AG04449 (cell line): ENCODE measurements around the gene TMOD3.

Experiments used
- CTCF ChIA-PET: fragments of 350-600 bp; formaldehyde crosslinking; extraction: SDS; loops from one replicate; lab custom pipeline; 2021; ENCODE audit warnings: antibody characterized with exemption; lab: Yijun Ruan, JAX
- POLR2A ChIA-PET: fragments of 400-600, 350-600 bp; formaldehyde crosslinking; extraction: SDS; loops from one replicate; lab custom pipeline; 2020; ENCODE audit warnings: antibody characterized with exemption, inconsistent platforms; lab: Yijun Ruan, JAX
- DNase-seq: peaks from one replicate; pipeline ENCODE4 v3.0.0-alpha.2; 2010; ENCODE audit warnings: low read depth, low spot score
- H3K4me3 ChIP-seq: 2 replicates; pipeline ENCODE4 v1.5.1; 2011; ENCODE audit warnings: low read depth, mild to moderate bottlenecking, control low read depth, low read length
- TF ChIP-seq, protein P1 (sequence below): IDR thresholded peaks from one replicate; pipeline ENCODE4 v1.5.1; 2011; ENCODE audit warnings: mild to moderate bottlenecking, moderate library complexity, low read length, control low read depth, inconsistent platforms; ENCODE audit not compliant: insufficient read depth; ENCODE audit errors: missing control alignments

TMOD3 gene

DNA sequence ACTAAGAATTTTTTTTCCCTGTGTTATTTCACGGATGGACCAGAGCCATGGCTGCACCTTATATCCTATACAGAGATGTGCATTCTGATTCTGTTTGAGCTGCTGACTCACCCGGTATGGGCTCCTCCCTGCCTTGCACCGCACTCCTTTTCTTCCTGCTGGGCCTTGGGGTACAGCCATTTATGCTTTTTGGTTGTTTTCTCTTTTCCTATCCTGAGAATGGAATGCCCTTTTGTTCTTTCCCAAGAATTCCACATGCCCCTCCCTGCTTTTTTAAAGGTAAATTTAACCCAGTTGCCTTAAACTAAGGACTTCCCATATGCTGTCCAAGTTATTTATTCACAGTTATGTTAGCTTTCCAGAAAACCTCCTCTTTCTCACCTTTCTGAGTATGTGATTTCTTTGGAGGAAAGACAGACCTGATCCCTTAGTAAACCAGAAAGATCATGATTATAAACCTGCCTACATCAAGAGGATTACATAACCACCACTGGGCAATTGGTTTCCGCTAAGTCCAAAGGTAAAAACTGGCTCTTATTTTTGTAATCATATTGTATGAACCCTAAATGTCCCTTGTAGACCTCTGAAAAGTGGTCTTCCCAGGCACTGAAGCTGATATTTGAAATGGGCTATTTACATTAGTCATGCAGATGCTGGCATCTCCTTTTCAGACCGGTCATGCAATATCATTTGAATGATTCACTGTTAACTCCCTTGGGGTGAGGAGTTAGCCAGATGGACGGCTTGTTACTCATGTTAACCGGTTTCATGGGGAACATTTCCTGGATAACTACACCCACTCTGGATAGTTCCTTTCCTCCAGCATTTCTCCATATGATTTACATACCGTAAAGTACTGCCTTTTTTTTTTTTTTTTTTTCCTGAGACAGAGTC, 45.5 kb downstream of the TMOD3 start:
- CTCF ChIA-PET: interaction anchor here (1.2 to 5.3 kb wide), 2 partner anchors 13 to 98 kb away, joined by 3 to 30 read pairs; no protein-coding TSS in a partner anchor
- TF ChIP-seq, protein P1, sequence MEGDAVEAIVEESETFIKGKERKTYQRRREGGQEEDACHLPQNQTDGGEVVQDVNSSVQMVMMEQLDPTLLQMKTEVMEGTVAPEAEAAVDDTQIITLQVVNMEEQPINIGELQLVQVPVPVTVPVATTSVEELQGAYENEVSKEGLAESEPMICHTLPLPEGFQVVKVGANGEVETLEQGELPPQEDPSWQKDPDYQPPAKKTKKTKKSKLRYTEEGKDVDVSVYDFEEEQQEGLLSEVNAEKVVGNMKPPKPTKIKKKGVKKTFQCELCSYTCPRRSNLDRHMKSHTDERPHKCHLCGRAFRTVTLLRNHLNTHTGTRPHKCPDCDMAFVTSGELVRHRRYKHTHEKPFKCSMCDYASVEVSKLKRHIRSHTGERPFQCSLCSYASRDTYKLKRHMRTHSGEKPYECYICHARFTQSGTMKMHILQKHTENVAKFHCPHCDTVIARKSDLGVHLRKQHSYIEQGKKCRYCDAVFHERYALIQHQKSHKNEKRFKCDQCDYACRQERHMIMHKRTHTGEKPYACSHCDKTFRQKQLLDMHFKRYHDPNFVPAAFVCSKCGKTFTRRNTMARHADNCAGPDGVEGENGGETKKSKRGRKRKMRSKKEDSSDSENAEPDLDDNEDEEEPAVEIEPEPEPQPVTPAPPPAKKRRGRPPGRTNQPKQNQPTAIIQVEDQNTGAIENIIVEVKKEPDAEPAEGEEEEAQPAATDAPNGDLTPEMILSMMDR: no peak
- DNase-seq: peak; percentile 94
- POLR2A ChIA-PET: interaction anchor here (0.7 to 1.2 kb wide), 3 partner anchors 8 to 10 kb away, joined by 4 to 7 read pairs (median 5); no protein-coding TSS in a partner anchor
- H3K4me3 ChIP-seq: no peak overlapping the region

DNA sequence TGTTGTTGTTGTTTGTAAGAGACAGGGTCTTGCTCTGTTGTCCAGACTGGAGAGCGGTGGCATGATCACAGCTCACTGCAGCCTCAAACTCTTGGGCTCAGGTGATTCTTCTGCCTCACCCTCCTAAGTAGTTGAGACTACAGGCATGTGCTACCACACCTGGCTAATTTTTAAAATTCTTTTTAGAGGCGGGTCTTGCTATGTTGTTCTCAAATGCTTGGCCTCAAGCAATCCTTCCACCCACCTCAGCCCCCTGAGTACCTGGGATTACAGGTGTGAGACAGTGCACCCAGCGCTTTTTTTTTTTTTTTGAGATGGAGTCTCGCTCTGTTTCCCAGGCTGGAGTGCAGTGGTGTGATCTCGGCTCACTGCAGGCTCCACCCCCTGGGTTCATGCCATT, 46.7 kb downstream of the TMOD3 start:
- POLR2A ChIA-PET: interaction anchor here (0.7 kb wide), 1 partner anchor 7 kb away, joined by 5 read pairs; no protein-coding TSS in a partner anchor
- DNase-seq: no peak
- TF ChIP-seq, protein P1: no peak
- CTCF ChIA-PET: interaction anchor here (5.3 kb wide), 1 partner anchor 12 kb away, joined by 30 read pairs; no protein-coding TSS in a partner anchor
- H3K4me3 ChIP-seq: no peak overlapping the region

DNA sequence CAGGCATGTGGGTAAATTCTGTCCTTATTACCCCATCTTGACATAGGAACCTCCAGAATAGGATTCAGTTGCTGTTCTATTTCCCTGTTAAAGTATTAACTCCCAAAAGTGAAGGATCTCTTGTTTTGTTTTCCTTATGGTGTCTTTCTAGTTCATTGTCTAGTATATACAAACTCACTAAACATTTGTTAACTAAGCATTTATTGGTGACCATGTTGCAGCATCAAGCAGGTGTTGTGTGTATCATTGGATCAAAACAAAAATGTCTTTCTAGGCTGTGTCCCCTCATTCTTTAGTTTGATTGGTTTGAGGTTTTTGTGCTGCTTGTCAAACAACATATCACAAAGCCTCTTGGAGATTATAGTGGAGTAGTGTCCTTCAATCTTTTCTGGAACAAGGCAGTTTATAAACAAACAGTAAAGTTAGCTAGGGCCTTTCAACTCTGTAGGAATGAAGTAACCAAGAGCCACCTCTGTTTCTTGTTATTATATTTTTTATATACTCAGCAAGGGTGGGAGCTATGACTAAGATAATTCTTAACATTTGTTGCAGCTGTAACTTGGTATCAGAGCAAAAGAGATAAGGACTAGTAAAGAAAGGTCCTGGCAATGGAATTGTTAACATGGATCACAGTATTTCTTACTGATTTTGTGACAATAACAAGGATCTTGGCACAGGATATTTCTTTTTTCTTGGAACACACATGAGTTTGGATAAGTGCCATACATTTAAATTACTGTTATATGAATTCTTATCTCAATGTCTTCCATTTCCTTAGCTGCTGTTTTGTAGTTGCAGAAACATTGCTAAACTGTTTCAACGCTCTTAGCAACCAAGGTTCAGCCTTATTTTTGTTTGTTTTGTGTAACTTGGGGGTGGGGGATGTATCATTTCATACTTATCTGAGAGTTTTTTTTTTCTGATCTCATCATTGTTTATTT, 49.3 kb downstream of the TMOD3 start:
- POLR2A ChIA-PET: no interaction called here
- no peak overlapping the region for H3K4me3 ChIP-seq
- TF ChIP-seq, protein P1: no peak
- CTCF ChIA-PET: interaction anchor here (4.2 kb wide), 1 partner anchor 11 kb away, joined by 25 read pairs; no protein-coding TSS in a partner anchor
- DNase-seq: no peak

DNA sequence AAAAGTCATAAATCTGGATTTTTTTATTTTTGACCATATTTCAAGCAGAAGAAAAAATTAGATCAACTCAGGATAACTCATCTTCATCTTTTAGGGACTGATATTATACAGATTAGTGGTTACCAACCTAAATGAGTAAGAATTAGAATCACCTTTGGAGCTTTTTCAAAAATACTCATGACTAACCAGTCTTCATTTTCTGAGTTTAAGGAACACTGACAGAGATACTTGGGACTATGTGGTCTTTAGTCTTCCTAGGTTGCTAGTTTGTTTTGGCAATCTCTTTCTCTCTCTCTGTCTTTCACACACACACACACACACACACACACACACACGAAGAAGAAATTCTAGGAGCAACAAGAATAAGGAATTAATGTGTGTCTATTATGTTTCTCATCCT, 50.1 kb downstream of the TMOD3 start:
- DNase-seq: no peak
- H3K4me3 ChIP-seq: no peak overlapping the region
- ChIA-PET POLR2A (no interaction called here), CTCF (interaction anchor here (1.8 to 4.2 kb wide), 2 partner anchors 10 to 37 kb away, joined by 3 to 25 read pairs; no protein-coding TSS in a partner anchor)
- TF ChIP-seq, protein P1: no peak

DNA sequence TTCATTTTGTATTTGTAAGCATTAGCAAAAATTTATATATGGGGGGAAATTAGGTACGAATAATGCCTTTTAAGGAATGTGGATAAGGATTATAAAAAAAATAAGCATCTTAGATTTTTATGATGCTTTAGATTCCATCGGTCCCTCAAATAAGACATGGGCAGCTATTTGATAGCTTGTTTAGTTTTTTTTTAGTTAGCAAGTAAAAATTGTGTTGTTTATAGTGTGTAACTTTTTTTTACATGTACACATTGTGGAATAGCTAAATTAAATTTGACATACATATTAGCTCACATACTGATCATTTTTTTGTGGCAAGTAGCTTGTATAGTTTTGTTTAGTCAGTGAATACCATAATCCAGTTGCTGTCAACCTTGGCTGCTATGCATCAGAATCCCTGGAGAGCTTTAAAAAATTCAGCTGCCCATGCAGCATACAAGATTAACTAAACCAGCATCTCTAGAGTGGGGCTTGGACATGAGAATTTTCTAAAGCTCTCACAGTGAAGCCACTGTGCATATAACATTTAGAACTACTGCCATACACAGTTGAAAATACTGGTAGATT, 53.9 kb downstream of the TMOD3 start:
- peak; percentile 70 for DNase-seq
- TF ChIP-seq, protein P1: no peak

More for the DNA sequence above, 53.9 kb downstream of the TMOD3 start:
- POLR2A ChIA-PET: interaction anchor here (1.1 to 1.7 kb wide), 4 partner anchors 8 to 41 kb away, joined by 3 to 7 read pairs (median 4); no protein-coding TSS in a partner anchor
- CTCF ChIA-PET: interaction anchor here (0.7 to 3.3 kb wide), 5 partner anchors 10 to 22 kb away, joined by 3 to 14 read pairs (median 4); no protein-coding TSS in a partner anchor
- no peak overlapping the region for H3K4me3 ChIP-seq
